HepG2 (cell line): Measurements from ENCODE around the gene C11orf68. TPM values are rescaled to one million over a fixed set of nuclear protein-coding genes. Genes with fewer than 3 reads are reported as not detected.

Source experiments
- BRF2 ChIP-seq: sonication (generic); formaldehyde crosslinking; IDR thresholded peaks from 2 replicates; pipeline ENCODE4 v1.8.1; 2022; ENCODE audit warnings: mild to moderate bottlenecking, missing genetic modification reagents
- CENPBD1 ChIP-seq: sonication (generic); formaldehyde crosslinking; IDR thresholded peaks from 2 replicates; pipeline ENCODE4 v1.8.0; 2022; ENCODE audit warnings: missing genetic modification reagents, low read depth, mild to moderate bottlenecking, borderline replicate concordance
- DDIT3 ChIP-seq: sonication (generic); formaldehyde crosslinking; IDR thresholded peaks from 2 replicates; pipeline ENCODE4 v1.4.0; 2020; ENCODE audit warnings: mild to moderate bottlenecking, missing genetic modification reagents
- ERF ChIP-seq: IDR thresholded peaks from 2 replicates; pipeline ENCODE4 v1.6.1; 2018; ENCODE audit warnings: missing biosample characterization, missing genetic modification reagents
- GZF1 ChIP-seq: sonication (generic); formaldehyde crosslinking; IDR thresholded peaks from 2 replicates; pipeline ENCODE4 v1.5.1; 2020; ENCODE audit warnings: mild to moderate bottlenecking, missing genetic modification reagents
- HIVEP1 ChIP-seq: sonication (generic); formaldehyde crosslinking; IDR thresholded peaks from 2 replicates; pipeline ENCODE4 v1.4.0; 2020; ENCODE audit warnings: mild to moderate bottlenecking, missing genetic modification reagents
- IRF2 ChIP-seq: IDR thresholded peaks from 2 replicates; pipeline ENCODE4 v1.6.1; 2018; ENCODE audit warnings: missing genetic modification reagents, missing compliant biosample characterization
- MLX ChIP-seq: IDR thresholded peaks from 2 replicates; pipeline ENCODE4 v1.6.1; 2016
- NR1H2 ChIP-seq: sonication (generic); formaldehyde crosslinking; IDR thresholded peaks from 2 replicates; pipeline ENCODE4 v1.8.1; 2022; ENCODE audit warnings: low read depth, missing genetic modification reagents, borderline replicate concordance
- NR2F2 ChIP-seq: IDR thresholded peaks from 2 replicates; pipeline ENCODE4 v1.6.1; 2012; ENCODE audit warnings: low read depth, inconsistent platforms, borderline replicate concordance
- PHF5A ChIP-seq: IDR thresholded peaks from one replicate; pipeline ENCODE4 v1.6.1; 2018; ENCODE audit warnings: low read depth, missing genetic modification reagents; ENCODE audit not compliant: unreplicated experiment
- PTBP1 ChIP-seq: fragments of 200-400 bp; formaldehyde crosslinking; IDR thresholded peaks from 2 replicates; pipeline ENCODE4 v1.6.1; 2018; ENCODE audit warnings: low read length, low read depth; ENCODE audit not compliant: poor library complexity, severe bottlenecking
- RARG ChIP-seq: sonication (generic); formaldehyde crosslinking; IDR thresholded peaks from 2 replicates; pipeline ENCODE4 v1.4.0; 2020; ENCODE audit warnings: low read depth, mild to moderate bottlenecking, missing genetic modification reagents
- SOX6 ChIP-seq, 2 experiments: fragments of 450-650 bp in 1 of 2; sonication (generic) in 1 of 2; formaldehyde crosslinking in 1 of 2; IDR thresholded peaks; 2 replicates each; pipeline versions ENCODE4 v1.4.0 to v1.6.1; 2017 to 2020; ENCODE audit warnings: antibody characterized with exemption in 1 of 2, mild to moderate bottlenecking in 1 of 2, missing genetic modification reagents in 1 of 2
- TFDP1 ChIP-seq: IDR thresholded peaks from 2 replicates; pipeline ENCODE4 v1.6.1; 2016; ENCODE audit warnings: missing compliant biosample characterization, missing genetic modification reagents, borderline replicate concordance
- ZNF121 ChIP-seq: sonication (generic); formaldehyde crosslinking; IDR thresholded peaks from 2 replicates; pipeline ENCODE4 v1.5.0; 2020; ENCODE audit warnings: mild to moderate bottlenecking, missing genetic modification reagents
- ZNF160 ChIP-seq: sonication (generic); formaldehyde crosslinking; IDR thresholded peaks from 2 replicates; pipeline ENCODE4 v1.8.0; 2022; ENCODE audit warnings: mild to moderate bottlenecking, inconsistent platforms, missing genetic modification reagents
- ZNF230 ChIP-seq: sonication (generic); formaldehyde crosslinking; IDR thresholded peaks from 2 replicates; pipeline ENCODE4 v1.4.0; 2020; ENCODE audit warnings: mild to moderate bottlenecking, missing genetic modification reagents
- ZNF24 ChIP-seq: fragments of 450-650 bp; IDR thresholded peaks from 2 replicates; pipeline ENCODE4 v1.6.1; 2017; ENCODE audit warnings: antibody characterized with exemption, mild to moderate bottlenecking
- ZNF33B ChIP-seq: sonication (generic); formaldehyde crosslinking; IDR thresholded peaks from 2 replicates; pipeline ENCODE4 v1.5.1; 2020; ENCODE audit warnings: mild to moderate bottlenecking, missing genetic modification reagents
- ZNF383 ChIP-seq: sonication (generic); formaldehyde crosslinking; IDR thresholded peaks from 2 replicates; pipeline ENCODE4 v1.4.0; 2020; ENCODE audit warnings: missing genetic modification reagents, mild to moderate bottlenecking, borderline replicate concordance
- ZNF615 ChIP-seq: sonication (generic); formaldehyde crosslinking; IDR thresholded peaks from 2 replicates; pipeline ENCODE4 v1.5.0; 2020; ENCODE audit warnings: mild to moderate bottlenecking, missing genetic modification reagents, borderline replicate concordance
- ZNF660 ChIP-seq: sonication (generic); formaldehyde crosslinking; IDR thresholded peaks from 2 replicates; pipeline ENCODE4 v1.5.1; 2020; ENCODE audit warnings: mild to moderate bottlenecking, low read depth, missing genetic modification reagents, borderline replicate concordance
- ZNF709 ChIP-seq: sonication (generic); formaldehyde crosslinking; IDR thresholded peaks from 2 replicates; pipeline ENCODE4 v1.5.0; 2020; ENCODE audit warnings: mild to moderate bottlenecking, missing genetic modification reagents
- ZNF777 ChIP-seq: sonication (generic); formaldehyde crosslinking; IDR thresholded peaks from 2 replicates; pipeline ENCODE4 v1.4.0; 2020; ENCODE audit warnings: missing genetic modification reagents
- polyA plus RNA-seq, 8 experiments: library from polyadenylated mRNA; depleted of rRNA in 3 of 8; stranded (reverse) in 7 of 8; unstranded in 1 of 8; fragments of >200 nt; fragmentation: Illumina TruSeq in 4 of 8; extraction: Trizol in 4 of 8; gene quantifications; 2 replicates each; pipeline versions ENCODE4 v1.2.1 to v1.2.3, GENCODE V29; 2011 to 2016; ENCODE audit warnings: low read depth in 4 of 8, missing spikeins in 1 of 8, mixed read lengths in 1 of 8; ENCODE audit not compliant: insufficient read depth in 1 of 8
- total RNA-seq, 5 experiments: library from RNA; depleted of rRNA; stranded (reverse); fragments of >200 nt; fragmentation: Illumina TruSeq; extraction: Trizol; gene quantifications; 2 replicates each; pipeline ENCODE4 v1.2.3, GENCODE V29; 2016; ENCODE audit warnings: low read depth in 1 of 5

C11orf68 gene
- total and polyA plus RNA-seq, 2 of the 13 experiments (the other 11 are each of a cell fraction or from before 2014, with no cell fraction given) = 8.4 to 28.3 TPM

- TF ChIP-seq BRF2 (CRISPR knock-in tag) (0 out of 2 replicates have a peak, but pooled peaks have one; percentile 41), HIVEP1 (CRISPR knock-in tag) (peak; percentile 97; the same call in 1 of the 2 replicates), ZNF33B (no peak), ZNF121 (CRISPR knock-in tag) (no peak; the same call in 1 of the 2 replicates), ZNF615 (CRISPR knock-in tag) (no peak), PTBP1 (no peak), NR1H2 (CRISPR knock-in tag) (no peak), ZNF24 (no peak), RARG (CRISPR knock-in tag) (no peak), GZF1 (peak; percentile 52; the same call in 1 of the 2 replicates), TFDP1 (CRISPR knock-in tag) (peak; percentile 85; the same call in 1 of the 2 replicates), ERF (CRISPR knock-in tag) (peak; percentile 46), ZNF709 (CRISPR knock-in tag) (peak; percentile 58; the same call in 1 of the 2 replicates), ZNF383 (CRISPR knock-in tag) (no peak), ZNF777 (peak; percentile 94), CENPBD1 (CRISPR knock-in tag) (no peak; the same call in 1 of the 2 replicates), ZNF660 (CRISPR knock-in tag) (no peak), NR2F2 (no peak), PHF5A (no peak), ZNF160 (CRISPR knock-in tag) (no peak), DDIT3 (CRISPR knock-in tag) (no peak), MLX (CRISPR knock-in tag) (no peak), ZNF230 (no peak), IRF2 (no peak), SOX6 (IDR thresholded peaks at IDR 0.05) (no peak), SOX6 (CRISPR knock-in tag; IDR thresholded peaks at IDR 0.05) (no peak)
Measured at GRCh38 chr11:65899356-65900124, 19.3 kb downstream of the C11orf68 start (continued).
